BE2C (cell line): ENCODE measurements around the gene TNNT3.

ENCODE experiments used
- DNase-seq: peaks from one replicate; pipeline ENCODE4 v3.0.0-alpha.2; 2020
- H3K27me3 ChIP-seq: fragments of 250-450 bp; sonication (Bioruptor Pico); 2 replicates; pipeline ENCODE4 v1.5.1; 2020; ENCODE audit warnings: mild to moderate bottlenecking
- H3K36me3 ChIP-seq: fragments of 250-450 bp; sonication (Bioruptor Pico); 2 replicates; pipeline ENCODE4 v1.5.1; 2020; ENCODE audit warnings: mild to moderate bottlenecking
- H3K4me1 ChIP-seq: fragments of 250-450 bp; sonication (Bioruptor Pico); 2 replicates; pipeline ENCODE4 v1.5.1; 2020
- H3K4me3 ChIP-seq: 2 replicates; pipeline ENCODE4 v1.5.1; 2011; ENCODE audit warnings: low read depth, low read length
- H3K9me3 ChIP-seq: fragments of 250-450 bp; sonication (Bioruptor Pico); 2 replicates; pipeline ENCODE4 v1.5.1; 2020
- TF ChIP-seq, protein P1 (sequence below): IDR thresholded peaks from 2 replicates; pipeline ENCODE4 v1.5.1; 2012; ENCODE audit warnings: mild to moderate bottlenecking, low read depth, low read length

TNNT3 gene

DNA sequence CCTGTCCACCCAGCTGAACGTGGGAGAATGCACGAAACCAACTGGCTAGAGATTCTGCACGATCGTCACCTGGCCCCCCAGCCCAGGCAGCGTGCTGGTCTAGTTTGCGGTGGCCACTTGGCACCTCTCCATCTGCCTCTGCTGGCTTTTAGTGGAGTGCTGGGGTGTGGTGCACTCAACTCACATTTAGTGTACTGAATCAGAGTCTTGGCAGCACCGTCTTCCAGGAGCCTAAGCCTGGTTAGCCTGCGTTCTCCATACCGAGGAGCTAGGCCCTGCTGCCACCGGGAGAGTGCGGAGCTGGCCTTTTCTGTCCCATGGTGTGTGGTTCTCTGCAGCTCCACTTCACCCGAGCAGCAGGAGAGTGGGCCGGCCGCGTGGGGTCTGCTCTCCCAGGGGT is 30.4 kb downstream of the TNNT3 start:
- no peaks in the 10 kb centered on the region for H3K4me1 ChIP-seq
- no peak for DNase-seq
- no peaks in the 10 kb centered on the region for H3K27me3 ChIP-seq
- H3K4me3 ChIP-seq, result no peak overlapping the region
- H3K9me3 ChIP-seq, result no peaks in the 10 kb centered on the region
- no peaks in the 10 kb centered on the region for H3K36me3 ChIP-seq
- TF ChIP-seq, protein P1, sequence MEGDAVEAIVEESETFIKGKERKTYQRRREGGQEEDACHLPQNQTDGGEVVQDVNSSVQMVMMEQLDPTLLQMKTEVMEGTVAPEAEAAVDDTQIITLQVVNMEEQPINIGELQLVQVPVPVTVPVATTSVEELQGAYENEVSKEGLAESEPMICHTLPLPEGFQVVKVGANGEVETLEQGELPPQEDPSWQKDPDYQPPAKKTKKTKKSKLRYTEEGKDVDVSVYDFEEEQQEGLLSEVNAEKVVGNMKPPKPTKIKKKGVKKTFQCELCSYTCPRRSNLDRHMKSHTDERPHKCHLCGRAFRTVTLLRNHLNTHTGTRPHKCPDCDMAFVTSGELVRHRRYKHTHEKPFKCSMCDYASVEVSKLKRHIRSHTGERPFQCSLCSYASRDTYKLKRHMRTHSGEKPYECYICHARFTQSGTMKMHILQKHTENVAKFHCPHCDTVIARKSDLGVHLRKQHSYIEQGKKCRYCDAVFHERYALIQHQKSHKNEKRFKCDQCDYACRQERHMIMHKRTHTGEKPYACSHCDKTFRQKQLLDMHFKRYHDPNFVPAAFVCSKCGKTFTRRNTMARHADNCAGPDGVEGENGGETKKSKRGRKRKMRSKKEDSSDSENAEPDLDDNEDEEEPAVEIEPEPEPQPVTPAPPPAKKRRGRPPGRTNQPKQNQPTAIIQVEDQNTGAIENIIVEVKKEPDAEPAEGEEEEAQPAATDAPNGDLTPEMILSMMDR, result no peak

GRCh38 chr11:1952806-1953482 is 33.4 kb downstream of the TNNT3 start:
- Histone ChIP-seq H3K9me3 (no peaks in the 10 kb centered on the region), H3K36me3 (no peaks in the 10 kb centered on the region), H3K27me3 (no peaks in the 10 kb centered on the region), H3K4me1 (no peaks in the 10 kb centered on the region), H3K4me3 (no peak overlapping the region)
- DNase-seq, result no peak
- TF ChIP-seq, protein P1, result no peak

- Histone ChIP-seq H3K27me3 (no peaks in the 10 kb centered on the region), H3K4me1 (no peaks in the 10 kb centered on the region), H3K36me3 (no peaks in the 10 kb centered on the region), H3K9me3 (no peaks in the 10 kb centered on the region), H3K4me3 (no peak overlapping the region)
- TF ChIP-seq, protein P1, result peak; percentile 7; the same call in 1 of the 2 replicates
- DNase-seq, result no peak
Observed at GRCh38 chr11:1953489-1954266, 34.2 kb downstream of the TNNT3 start.

- H3K27me3 ChIP-seq, result no peaks in the 10 kb centered on the region
- no peaks in the 10 kb centered on the region for H3K36me3 ChIP-seq
- no peaks in the 10 kb centered on the region for H3K4me1 ChIP-seq
- no peaks in the 10 kb centered on the region for H3K9me3 ChIP-seq
- TF ChIP-seq, protein P1, result no peak
- no peak overlapping the region for H3K4me3 ChIP-seq
- DNase-seq, result no peak
Observed at GRCh38 chr11:1958367-1958766, 38.9 kb downstream of the TNNT3 start.

- no peak overlapping the region for H3K4me3 ChIP-seq
- no peaks in the 10 kb centered on the region for H3K4me1 ChIP-seq
- H3K9me3 ChIP-seq, result no peaks in the 10 kb centered on the region
- no peaks in the 10 kb centered on the region for H3K36me3 ChIP-seq
- H3K27me3 ChIP-seq, result no peaks in the 10 kb centered on the region
- TF ChIP-seq, protein P1, result no peak
- no peak for DNase-seq
Observed at GRCh38 chr11:1959786-1960185, 40.3 kb downstream of the TNNT3 start.

GRCh38 chr11:1963864-1964263 is 44.4 kb downstream of the TNNT3 start:
- no peak for DNase-seq
- Histone ChIP-seq H3K4me3 (no peak overlapping the region), H3K27me3 (no peaks in the 10 kb centered on the region), H3K9me3 (no peaks in the 10 kb centered on the region), H3K4me1 (no peaks in the 10 kb centered on the region), H3K36me3 (no peaks in the 10 kb centered on the region)
- TF ChIP-seq, protein P1, result no peak
